HepG2 (cell line): ENCODE data around the gene AKNA. TPM values are rescaled to one million over a fixed set of nuclear protein-coding genes. Genes with fewer than 3 reads are reported as not detected.

Source experiments
- ATAC-seq: fragments of 200-7000 bp; cut with Tn5 transposase; 3 replicates; pipeline ENCODE4 v1.9.1; 2020; ENCODE audit warnings: mild to moderate bottlenecking, moderate library complexity
- BruUV-seq: library from RNA; stranded (reverse); fragments of 400-500 nt; replicated peaks from 2 replicates; lab custom pipeline; 2021; lab: Mats Ljungman, UMichigan
- CTCF ChIA-PET: fragments of 300-600 bp; formaldehyde crosslinking; extraction: SDS; loops from one replicate; lab custom pipeline; 2021; ENCODE audit warnings: low total read pairs, inconsistent platforms, low intra/inter-chr PET ratio; lab: Yijun Ruan, JAX
- POLR2A ChIA-PET: fragments of 350-600 bp; sonication (Branson Sonifier 250); formaldehyde crosslinking; loops from one replicate; lab custom pipeline; 2020; ENCODE audit warnings: antibody characterized with exemption, inconsistent platforms; lab: Yijun Ruan, JAX
- DNase-seq: peaks from one replicate; pipeline ENCODE4 v3.0.0-alpha.2; 2015; ENCODE audit warnings: low spot score
- FAIRE-seq: peaks from 3 replicates; lab custom pipeline; 2011; peaks lifted over from hg19 to GRCh38; lab: Jason Lieb, UNC
- H2AFZ ChIP-seq: one replicate; pipeline ENCODE4 v1.6.1; 2011; ENCODE audit warnings: low read length, inconsistent platforms
- H3K27ac ChIP-seq: fragments of 300-600 bp; 3 replicates; pipeline ENCODE4 v1.8.0; 2011; ENCODE audit warnings: mixed run types, mild to moderate bottlenecking, mixed read lengths, low read length, inconsistent platforms; ENCODE audit not compliant: insufficient read depth; ENCODE audit errors: extremely low read length
- H3K27me3 ChIP-seq, 2 experiments: fragments of 200-600 bp in 1 of 2; 2 replicates in 1 of 2; 3 replicates in 1 of 2; pipeline versions ENCODE4 v1.6.0 to v1.8.0; 2011; ENCODE audit warnings: low read length in 2 of 2, mild to moderate bottlenecking in 2 of 2, moderate library complexity in 2 of 2, inconsistent platforms in 1 of 2; ENCODE audit not compliant: insufficient read depth in 2 of 2, control insufficient read depth in 1 of 2
- H3K36me3 ChIP-seq, 2 experiments: fragments of 200-600 bp in 1 of 2; replicated peaks in 1 of 2; 2 replicates in 1 of 2; 3 replicates in 1 of 2; pipeline versions ENCODE4 v1.5.1 to v1.8.0; 2011; ENCODE audit warnings: low read length in 2 of 2, inconsistent platforms in 1 of 2; ENCODE audit not compliant: insufficient read depth in 2 of 2, control insufficient read depth in 1 of 2
- H3K4me1 ChIP-seq: 2 replicates; pipeline ENCODE4 v1.5.1; 2012; ENCODE audit warnings: low read length, inconsistent platforms; ENCODE audit not compliant: insufficient read depth
- H3K4me2 ChIP-seq: 2 replicates; pipeline ENCODE4 v1.6.0; 2011; ENCODE audit warnings: low read depth, low read length, inconsistent platforms
- H3K4me3 ChIP-seq, 3 experiments: fragments of 200-600 bp in 1 of 3; sonication (generic), shearing (Covaris generic) in 1 of 3; replicated peaks in 1 of 3; 2 replicates each; pipeline ENCODE4 v1.5.1; 2011 to 2016; ENCODE audit warnings: low read length in 3 of 3, inconsistent platforms in 2 of 3, low read depth in 2 of 3, mild to moderate bottlenecking in 2 of 3, control low read depth in 1 of 3, mixed read lengths in 1 of 3; ENCODE audit not compliant: insufficient read depth in 1 of 3
- H3K79me2 ChIP-seq: one replicate; pipeline ENCODE4 v1.6.1; 2011; ENCODE audit warnings: low read length, inconsistent platforms; ENCODE audit not compliant: insufficient read depth
- H3K9ac ChIP-seq: 2 replicates; pipeline ENCODE4 v1.6.0; 2011; ENCODE audit warnings: mild to moderate bottlenecking, low read depth, low read length, inconsistent platforms; ENCODE audit not compliant: insufficient read depth
- H3K9me3 ChIP-seq: 2 replicates; pipeline ENCODE4 v1.5.1; 2012; ENCODE audit warnings: mild to moderate bottlenecking, low read length
- H4K20me1 ChIP-seq: 2 replicates; pipeline ENCODE4 v1.6.0; 2011; ENCODE audit warnings: inconsistent platforms, mild to moderate bottlenecking, low read length, moderate library complexity; ENCODE audit not compliant: insufficient read depth
- AKNA ChIP-seq: sonication (generic); formaldehyde crosslinking; IDR thresholded peaks from 2 replicates; pipeline ENCODE4 v1.4.0; 2020; ENCODE audit warnings: missing genetic modification reagents, borderline replicate concordance
- CCDC6 ChIP-seq: sonication (generic); formaldehyde crosslinking; IDR thresholded peaks from 2 replicates; pipeline ENCODE4 v1.8.1; 2022; ENCODE audit warnings: mild to moderate bottlenecking, missing genetic modification reagents, moderate library complexity
- GLMP ChIP-seq: sonication (generic); formaldehyde crosslinking; IDR thresholded peaks from 2 replicates; pipeline ENCODE4 v1.9.0; 2021; ENCODE audit warnings: missing genetic modification reagents, mild to moderate bottlenecking, borderline replicate concordance
- KMT2A ChIP-seq: sonication (generic); formaldehyde crosslinking; IDR thresholded peaks from 2 replicates; pipeline ENCODE4 v1.4.0; 2020; ENCODE audit warnings: missing genetic modification reagents
- MEIS1 ChIP-seq: sonication (generic); formaldehyde crosslinking; IDR thresholded peaks from 2 replicates; pipeline ENCODE4 v1.9.0; 2021; ENCODE audit warnings: mild to moderate bottlenecking, missing genetic modification reagents, moderate library complexity, borderline replicate concordance
- MIER2 ChIP-seq: IDR thresholded peaks from 2 replicates; pipeline ENCODE4 v1.6.1; 2016; ENCODE audit warnings: missing biosample characterization, missing genetic modification reagents
- MTF1 ChIP-seq: sonication (generic); formaldehyde crosslinking; IDR thresholded peaks from 2 replicates; pipeline ENCODE4 v1.5.0; 2020; ENCODE audit warnings: missing genetic modification reagents
- RFXANK ChIP-seq: IDR thresholded peaks from 2 replicates; pipeline ENCODE4 v1.6.1; 2016
- RORA ChIP-seq: sonication (generic); formaldehyde crosslinking; IDR thresholded peaks from 2 replicates; pipeline ENCODE4 v1.5.0; 2020; ENCODE audit warnings: mild to moderate bottlenecking, missing genetic modification reagents, moderate library complexity
- SALL2 ChIP-seq: sonication (generic); formaldehyde crosslinking; IDR thresholded peaks from 2 replicates; pipeline ENCODE4 v1.8.1; 2023; ENCODE audit warnings: mild to moderate bottlenecking, missing genetic modification reagents, inconsistent platforms
- XBP1 ChIP-seq: sonication (generic); formaldehyde crosslinking; IDR thresholded peaks from 2 replicates; pipeline ENCODE4 v1.5.0; 2020; ENCODE audit warnings: missing genetic modification reagents
- ZNF556 ChIP-seq: sonication (generic); formaldehyde crosslinking; IDR thresholded peaks from 2 replicates; pipeline ENCODE4 v1.4.0; 2020; ENCODE audit warnings: mild to moderate bottlenecking, missing genetic modification reagents, borderline replicate concordance
- WGBS: methylation state at CpG from one replicate; pipeline ENCODE4 v1.1.6; 2017; ENCODE audit warnings: low lambda C conversion rate; 5-methylcytosine and 5-hydroxymethylcytosine counted together
- in situ Hi-C: cut with HindIII; loops from 2 replicates; pipeline ENCODE4 v1.10.0; 2017; ENCODE audit warnings: low pct_unique_long_range_greater_than_20kb; ENCODE audit not compliant: extremely low pct_ligation_motif_present
- intact Hi-C: fragments of 100-400 bp; cut with micrococcal nuclease; formaldehyde crosslinking; loops from one replicate; pipeline ENCODE4 v1.10.0; 2022; ENCODE audit not compliant: unreplicated experiment
- polyA plus RNA-seq, 8 experiments: library from polyadenylated mRNA; depleted of rRNA in 3 of 8; stranded (reverse) in 7 of 8; unstranded in 1 of 8; fragments of >200 nt; fragmentation: Illumina TruSeq in 4 of 8; extraction: Trizol in 4 of 8; gene quantifications; 2 replicates each; pipeline versions ENCODE4 v1.2.1 to v1.2.3, GENCODE V29; 2011 to 2016; ENCODE audit warnings: low read depth in 4 of 8, missing spikeins in 1 of 8, mixed read lengths in 1 of 8; ENCODE audit not compliant: insufficient read depth in 1 of 8
- total RNA-seq, 5 experiments: library from RNA; depleted of rRNA; stranded (reverse); fragments of >200 nt; fragmentation: Illumina TruSeq; extraction: Trizol; gene quantifications; 2 replicates each; pipeline ENCODE4 v1.2.3, GENCODE V29; 2016; ENCODE audit warnings: low read depth in 1 of 5

The AKNA gene
- total and polyA plus RNA-seq, 2 of the 13 experiments (the other 11 are each of a cell fraction or from before 2014, with no cell fraction given): 3.0 to 3.1 TPM

GRCh38 chr9:114344188-114344566 is 43.6 kb downstream of the AKNA start:
- POLR2A ChIA-PET: no interaction called here
- Histone ChIP-seq H3K36me3 (peaks cover 10 to 15% of the 10 kb centered on the region in 2 experiments; a peak in 2 of 5 replicates), H3K27me3 (no peaks in the 10 kb centered on the region), H3K4me1 (peaks cover 9% of the 10 kb centered on the region), H3K9me3 (no peaks in the 10 kb centered on the region), H4K20me1 (no peaks in the 10 kb centered on the region)
- no peak for FAIRE-seq
- TF ChIP-seq MIER2 (CRISPR knock-in tag): no peak
- TF ChIP-seq RFXANK (CRISPR knock-in tag): no peak
- TF ChIP-seq MEIS1: no peak
- TF ChIP-seq MTF1 (CRISPR knock-in tag): no peak
- TF ChIP-seq XBP1 (CRISPR knock-in tag): no peak
- TF ChIP-seq ZNF556 (CRISPR knock-in tag): no peak
- TF ChIP-seq CCDC6: no peak
- TF ChIP-seq SALL2 (CRISPR knock-in tag): no peak
- no peak for TF ChIP-seq RORA (CRISPR knock-in tag)
- no peak for TF ChIP-seq AKNA (CRISPR knock-in tag)
- no peak for TF ChIP-seq GLMP
- TF ChIP-seq KMT2A (CRISPR knock-in tag): no peak
- TF ChIP-seq, all 625 proteins: peak for 0
- 96% methylated on average over 6 of the region's 11 CpGs for WGBS
- no peak overlapping the region for H2AFZ ChIP-seq
- H3K27ac ChIP-seq: no peak overlapping the region
- no peak overlapping the region for H3K9ac ChIP-seq
- ATAC-seq: no peak
- no peaks in the 10 kb centered on the region for H3K79me2 ChIP-seq
- H3K4me3 ChIP-seq: no peak overlapping the region
- in situ Hi-C loops: no loop called here
- H3K4me2 ChIP-seq: no peak overlapping the region
- CTCF ChIA-PET: no interaction called here
- intact Hi-C loops: no loop called here
- BruUV-seq: no TSS peak
- no peak for DNase-seq
